HFF-Myc (cell line): ENCODE data around the gene BTF3L4.
"Not testable (repeated sequence)": the region's sequence is repeated elsewhere in the genome, so short reads cannot be mapped to it uniquely, and the experiment has no call there.

ENCODE experiments used
- DNase-seq: peaks from one replicate; pipeline ENCODE4 v3.0.0-alpha.2; 2011; ENCODE audit warnings: low read depth; ENCODE audit errors: extremely low read depth
- H3K4me3 ChIP-seq: replicated peaks from 2 replicates; pipeline ENCODE4 v1.5.1; 2011; ENCODE audit warnings: low read depth, mild to moderate bottlenecking, control low read depth, low read length
- TF ChIP-seq, protein P1 (sequence below): IDR thresholded peaks from 2 replicates; pipeline ENCODE4 v1.5.1; 2012; ENCODE audit warnings: mild to moderate bottlenecking, low read depth, low read length, control low read depth; ENCODE audit errors: missing control alignments

The BTF3L4 gene

DNA sequence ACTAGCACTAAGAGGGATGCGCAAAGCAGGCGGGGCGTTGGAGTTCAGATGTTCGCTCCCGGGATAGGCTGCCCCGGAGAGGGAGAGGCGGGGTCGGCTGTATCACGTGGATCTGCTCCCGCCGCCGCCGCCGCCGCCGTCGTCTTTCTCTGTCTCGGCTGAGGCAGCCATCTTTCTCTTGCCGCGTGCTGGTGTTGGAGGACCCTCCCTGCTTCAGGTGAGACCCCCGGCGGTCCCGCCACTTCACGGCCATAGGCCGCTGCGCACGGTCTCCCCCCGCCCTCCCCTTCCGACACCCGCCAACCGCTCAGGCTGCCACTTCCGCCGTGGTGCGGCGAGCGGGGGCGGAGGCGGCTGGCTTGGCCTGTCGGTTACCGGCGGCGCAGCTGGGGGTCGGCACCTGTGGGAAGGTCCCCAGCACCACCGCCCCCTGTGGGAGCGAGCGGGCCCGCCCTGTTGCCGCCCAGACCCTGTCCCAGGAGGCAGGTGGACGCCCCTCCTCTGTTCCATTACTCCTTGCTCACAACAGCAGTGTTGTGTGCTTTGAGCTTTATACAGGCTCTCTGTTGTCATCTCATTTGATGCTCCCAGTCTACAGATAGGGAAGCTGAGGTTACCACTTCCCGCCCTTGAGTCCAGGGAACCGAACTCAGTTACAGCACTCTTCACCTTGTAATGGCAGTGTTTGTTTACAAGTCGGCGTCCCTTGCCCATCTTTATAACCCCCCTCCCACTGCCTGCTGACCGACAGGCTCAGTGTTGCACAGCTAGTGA lies at the start of gene BTF3L4:
Gene BTF3L4, plus strand, starts transcription at position 133 of the 774 bp plus-strand sequence. CDS start 3,553 bp downstream, outside the sequence.
- H3K4me3 ChIP-seq, result peak within 1 kb of the TSS; percentile 90
- peak; percentile 72 for DNase-seq
- TF ChIP-seq, protein P1, sequence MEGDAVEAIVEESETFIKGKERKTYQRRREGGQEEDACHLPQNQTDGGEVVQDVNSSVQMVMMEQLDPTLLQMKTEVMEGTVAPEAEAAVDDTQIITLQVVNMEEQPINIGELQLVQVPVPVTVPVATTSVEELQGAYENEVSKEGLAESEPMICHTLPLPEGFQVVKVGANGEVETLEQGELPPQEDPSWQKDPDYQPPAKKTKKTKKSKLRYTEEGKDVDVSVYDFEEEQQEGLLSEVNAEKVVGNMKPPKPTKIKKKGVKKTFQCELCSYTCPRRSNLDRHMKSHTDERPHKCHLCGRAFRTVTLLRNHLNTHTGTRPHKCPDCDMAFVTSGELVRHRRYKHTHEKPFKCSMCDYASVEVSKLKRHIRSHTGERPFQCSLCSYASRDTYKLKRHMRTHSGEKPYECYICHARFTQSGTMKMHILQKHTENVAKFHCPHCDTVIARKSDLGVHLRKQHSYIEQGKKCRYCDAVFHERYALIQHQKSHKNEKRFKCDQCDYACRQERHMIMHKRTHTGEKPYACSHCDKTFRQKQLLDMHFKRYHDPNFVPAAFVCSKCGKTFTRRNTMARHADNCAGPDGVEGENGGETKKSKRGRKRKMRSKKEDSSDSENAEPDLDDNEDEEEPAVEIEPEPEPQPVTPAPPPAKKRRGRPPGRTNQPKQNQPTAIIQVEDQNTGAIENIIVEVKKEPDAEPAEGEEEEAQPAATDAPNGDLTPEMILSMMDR, result no peak

- no peak overlapping the region for H3K4me3 ChIP-seq
- TF ChIP-seq, protein P1, result no peak
Measured at GRCh38 chr1:52007215-52008002, 48.7 kb upstream of the BTF3L4 start.

GRCh38 chr1:52008071-52008809 lies 47.9 kb upstream of the BTF3L4 start:
- no peak for DNase-seq
- no peak overlapping the region for H3K4me3 ChIP-seq
- TF ChIP-seq, protein P1, result no peak

More at GRCh38 chr1:52007215-52008002, 48.7 kb upstream of the BTF3L4 start:
- no peak for DNase-seq

DNA sequence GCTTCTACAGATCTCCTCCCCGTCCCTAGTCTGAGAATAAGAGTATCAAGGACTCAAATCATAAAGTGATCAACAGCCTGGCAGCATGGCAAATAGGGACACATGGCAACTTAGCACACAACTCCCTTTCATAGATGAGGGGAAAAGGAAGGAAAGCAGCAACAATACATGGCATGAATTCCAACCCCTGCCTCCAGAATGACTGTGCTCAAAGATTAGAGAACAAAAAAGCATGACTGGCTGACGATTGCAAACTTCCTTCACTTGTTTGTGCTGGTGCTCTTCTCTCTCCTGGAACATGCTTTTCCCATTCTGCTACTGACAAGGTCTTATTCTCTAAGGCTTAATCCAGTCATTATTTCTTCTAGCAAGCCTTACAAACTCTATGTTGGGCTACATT lies 34.0 kb upstream of the BTF3L4 start:
- H3K4me3 ChIP-seq, result no peak overlapping the region
- TF ChIP-seq, protein P1, result no peak
- no peak for DNase-seq

DNA sequence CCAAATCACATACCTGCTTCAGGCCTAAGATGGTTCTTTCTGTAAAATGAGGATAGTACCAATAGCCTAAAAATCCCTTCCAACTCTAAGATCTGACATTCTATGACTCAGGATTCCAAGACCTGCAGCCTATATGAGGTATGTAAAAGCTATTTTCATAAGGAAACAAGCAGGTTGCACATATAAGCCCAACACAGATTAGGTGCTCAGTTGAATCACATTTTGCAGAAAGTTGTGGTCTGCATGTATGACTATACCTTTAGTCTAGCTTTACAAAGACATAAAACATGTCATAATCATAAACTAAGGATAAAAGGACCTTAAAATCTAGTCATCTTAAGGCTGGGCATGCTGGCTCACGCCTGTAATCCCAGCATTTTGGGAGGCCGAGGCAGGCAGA lies 29.8 kb upstream of the BTF3L4 start:
- TF ChIP-seq, protein P1, result no peak
- DNase-seq, result no peak
- H3K4me3 ChIP-seq, result no peak overlapping the region

DNA sequence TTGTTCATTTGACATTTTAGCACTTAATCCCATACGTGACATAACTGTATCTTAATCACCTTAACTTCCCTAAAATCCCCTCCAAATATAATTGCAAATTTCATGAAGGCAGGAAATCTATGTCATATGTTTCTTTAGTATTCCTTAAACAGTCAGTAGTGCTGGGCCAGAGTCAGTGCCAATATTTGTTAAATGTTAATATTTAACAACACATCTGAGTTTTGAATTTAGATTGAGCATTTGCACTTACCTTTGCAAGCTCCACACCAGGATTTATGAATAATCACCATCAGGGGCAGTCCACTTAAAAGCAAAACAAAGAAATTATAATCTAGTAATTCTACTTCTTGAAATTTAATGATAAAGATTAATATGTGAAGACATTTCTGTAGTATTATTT lies 27.8 kb upstream of the BTF3L4 start:
- no peak overlapping the region for H3K4me3 ChIP-seq
- DNase-seq, result no peak
- TF ChIP-seq, protein P1, result no peak

- H3K4me3 ChIP-seq, DNase-seq: not testable (repeated sequence)
Measured at GRCh38 chr1:52028839-52029238, 27.3 kb upstream of the BTF3L4 start.
